Measurements from ENCODE around the gene ART1.

Gene ART1

GRCh38 chr11:3683039-3683438 lies 38.1 kb downstream of the ART1 start:
- H3K27me3 ChIP-seq (ENCODE audit: insufficient read depth, low read length): no peaks in the 10 kb centered on the region
- H3K9me3 ChIP-seq (ENCODE audit: low read length): no peaks in the 10 kb centered on the region
- peaks cover 92% of the 10 kb centered on the region for H3K36me3 ChIP-seq (ENCODE audit: insufficient read depth, low read length)
- H2AFZ ChIP-seq (ENCODE audit: low read depth, low read length): no peak overlapping the region
- no peak overlapping the region for H3K4me3 ChIP-seq (ENCODE audit: low read length)
- H3K4me1 ChIP-seq (ENCODE audit: insufficient read depth, low read length): no peaks in the 10 kb centered on the region

GRCh38 chr11:3684129-3684818 lies 39.3 kb downstream of the ART1 start:
- H3K36me3 ChIP-seq (ENCODE audit: insufficient read depth, low read length): peaks cover 84% of the 10 kb centered on the region

GRCh38 chr11:3684819-3685172 lies 39.9 kb downstream of the ART1 start:
- H3K36me3 ChIP-seq (ENCODE audit: insufficient read depth, low read length): peaks cover 82% of the 10 kb centered on the region

More at GRCh38 chr11:3684129-3684818, 39.3 kb downstream of the ART1 start:
- H2AFZ ChIP-seq (ENCODE audit: low read depth, low read length): no peak overlapping the region
- no peaks in the 10 kb centered on the region for H3K9me3 ChIP-seq (ENCODE audit: low read length)
- no peak overlapping the region for H3K4me3 ChIP-seq (ENCODE audit: low read length)
- no peaks in the 10 kb centered on the region for H3K27me3 ChIP-seq (ENCODE audit: insufficient read depth, low read length)
- no peaks in the 10 kb centered on the region for H3K4me1 ChIP-seq (ENCODE audit: insufficient read depth, low read length)

GRCh38 chr11:3685923-3686322 lies 41.0 kb downstream of the ART1 start:
- Histone ChIP-seq H3K4me3 (ENCODE audit: low read length) (no peak overlapping the region), H3K9me3 (ENCODE audit: low read length) (no peaks in the 10 kb centered on the region), H3K36me3 (ENCODE audit: insufficient read depth, low read length) (peaks cover 76% of the 10 kb centered on the region), H3K27me3 (ENCODE audit: insufficient read depth, low read length) (no peaks in the 10 kb centered on the region), H2AFZ (ENCODE audit: low read depth, low read length) (no peak overlapping the region), H3K4me1 (ENCODE audit: insufficient read depth, low read length) (no peaks in the 10 kb centered on the region)

More at GRCh38 chr11:3684819-3685172, 39.9 kb downstream of the ART1 start:
- Histone ChIP-seq H3K4me3 (ENCODE audit: low read length) (no peak overlapping the region), H3K27me3 (ENCODE audit: insufficient read depth, low read length) (no peaks in the 10 kb centered on the region), H2AFZ (ENCODE audit: low read depth, low read length) (no peak overlapping the region), H3K4me1 (ENCODE audit: insufficient read depth, low read length) (no peaks in the 10 kb centered on the region), H3K9me3 (ENCODE audit: low read length) (no peaks in the 10 kb centered on the region)

- H3K4me3 ChIP-seq (ENCODE audit: low read length): no peak overlapping the region
- H3K9me3 ChIP-seq (ENCODE audit: low read length): no peaks in the 10 kb centered on the region
- H3K4me1 ChIP-seq (ENCODE audit: insufficient read depth, low read length): no peaks in the 10 kb centered on the region
- H3K27me3 ChIP-seq (ENCODE audit: insufficient read depth, low read length): no peaks in the 10 kb centered on the region
- H3K36me3 ChIP-seq (ENCODE audit: insufficient read depth, low read length): peaks cover 76% of the 10 kb centered on the region
- H2AFZ ChIP-seq (ENCODE audit: low read depth, low read length): no peak overlapping the region
These were observed 41.8 kb downstream of the ART1 start for GRCh38 chr11:3686751-3687150.

GRCh38 chr11:3700410-3700809 lies 55.5 kb downstream of the ART1 start:
- Histone ChIP-seq H3K4me1 (ENCODE audit: insufficient read depth, low read length) (no peaks in the 10 kb centered on the region), H2AFZ (ENCODE audit: low read depth, low read length) (no peak overlapping the region), H3K9me3 (ENCODE audit: low read length) (no peaks in the 10 kb centered on the region), H3K36me3 (ENCODE audit: insufficient read depth, low read length) (peaks cover 90% of the 10 kb centered on the region), H3K27me3 (ENCODE audit: insufficient read depth, low read length) (no peaks in the 10 kb centered on the region), H3K4me3 (ENCODE audit: low read length) (no peak overlapping the region)

GRCh38 chr11:3700910-3701309 lies 56.0 kb downstream of the ART1 start:
- H3K27me3 ChIP-seq (ENCODE audit: insufficient read depth, low read length): no peaks in the 10 kb centered on the region
- no peaks in the 10 kb centered on the region for H3K4me1 ChIP-seq (ENCODE audit: insufficient read depth, low read length)
- H3K36me3 ChIP-seq (ENCODE audit: insufficient read depth, low read length): peaks cover 89% of the 10 kb centered on the region
- no peak overlapping the region for H2AFZ ChIP-seq (ENCODE audit: low read depth, low read length)
- H3K9me3 ChIP-seq (ENCODE audit: low read length): no peaks in the 10 kb centered on the region
- H3K4me3 ChIP-seq (ENCODE audit: low read length): no peak overlapping the region

- no peaks in the 10 kb centered on the region for H3K9me3 ChIP-seq (ENCODE audit: low read length)
- H2AFZ ChIP-seq (ENCODE audit: low read depth, low read length): no peak overlapping the region
- no peaks in the 10 kb centered on the region for H3K27me3 ChIP-seq (ENCODE audit: insufficient read depth, low read length)
- no peak overlapping the region for H3K4me3 ChIP-seq (ENCODE audit: low read length)
- no peaks in the 10 kb centered on the region for H3K4me1 ChIP-seq (ENCODE audit: insufficient read depth, low read length)
- H3K36me3 ChIP-seq (ENCODE audit: insufficient read depth, low read length): peaks cover 80% of the 10 kb centered on the region
These were observed 58.5 kb downstream of the ART1 start for GRCh38 chr11:3703383-3703782.

GRCh38 chr11:3707176-3707575 lies 62.2 kb downstream of the ART1 start:
- Histone ChIP-seq H3K4me1 (ENCODE audit: insufficient read depth, low read length) (no peaks in the 10 kb centered on the region), H3K36me3 (ENCODE audit: insufficient read depth, low read length) (peaks cover 79% of the 10 kb centered on the region)

GRCh38 chr11:3709977-3710376 lies 65.0 kb downstream of the ART1 start:
- H3K4me1 ChIP-seq (ENCODE audit: insufficient read depth, low read length): no peaks in the 10 kb centered on the region
- H3K36me3 ChIP-seq (ENCODE audit: insufficient read depth, low read length): peaks cover 78% of the 10 kb centered on the region
- H3K27me3 ChIP-seq (ENCODE audit: insufficient read depth, low read length): no peaks in the 10 kb centered on the region
- no peak overlapping the region for H3K4me3 ChIP-seq (ENCODE audit: low read length)
- no peaks in the 10 kb centered on the region for H3K9me3 ChIP-seq (ENCODE audit: low read length)
- no peak overlapping the region for H2AFZ ChIP-seq (ENCODE audit: low read depth, low read length)

More at GRCh38 chr11:3707176-3707575, 62.2 kb downstream of the ART1 start:
- H3K27me3 ChIP-seq (ENCODE audit: insufficient read depth, low read length): no peaks in the 10 kb centered on the region
- H3K4me3 ChIP-seq (ENCODE audit: low read length): no peak overlapping the region
- no peaks in the 10 kb centered on the region for H3K9me3 ChIP-seq (ENCODE audit: low read length)
- no peak overlapping the region for H2AFZ ChIP-seq (ENCODE audit: low read depth, low read length)

GRCh38 chr11:3710485-3711259 lies 65.7 kb downstream of the ART1 start:
- H3K36me3 ChIP-seq (ENCODE audit: insufficient read depth, low read length): peaks cover 77% of the 10 kb centered on the region
- no peak overlapping the region for H2AFZ ChIP-seq (ENCODE audit: low read depth, low read length)
- no peaks in the 10 kb centered on the region for H3K4me1 ChIP-seq (ENCODE audit: insufficient read depth, low read length)
- H3K4me3 ChIP-seq (ENCODE audit: low read length): no peak overlapping the region
- H3K9me3 ChIP-seq (ENCODE audit: low read length): no peaks in the 10 kb centered on the region
- no peaks in the 10 kb centered on the region for H3K27me3 ChIP-seq (ENCODE audit: insufficient read depth, low read length)

- no peak overlapping the region for H2AFZ ChIP-seq (ENCODE audit: low read depth, low read length)
- H3K4me3 ChIP-seq (ENCODE audit: low read length): no peak overlapping the region
- H3K9me3 ChIP-seq (ENCODE audit: low read length): no peaks in the 10 kb centered on the region
- H3K27me3 ChIP-seq (ENCODE audit: insufficient read depth, low read length): no peaks in the 10 kb centered on the region
- H3K4me1 ChIP-seq (ENCODE audit: insufficient read depth, low read length): no peaks in the 10 kb centered on the region
- H3K36me3 ChIP-seq (ENCODE audit: insufficient read depth, low read length): peaks cover 84% of the 10 kb centered on the region
These were observed 67.3 kb downstream of the ART1 start for GRCh38 chr11:3712274-3712673.
